GM12865 (cell line): ENCODE results near the gene C1orf116.

Experiments
- DNase-seq: peaks from one replicate; pipeline ENCODE4 v3.0.0; 2010; ENCODE audit warnings: low read depth
- H3K4me3 ChIP-seq: 2 replicates; pipeline ENCODE4 v1.5.1; 2011; ENCODE audit warnings: mild to moderate bottlenecking, low read depth, low read length, control low read depth
- TF ChIP-seq, protein P1 (sequence below): IDR thresholded peaks from 2 replicates; pipeline ENCODE4 v1.5.1; 2011; ENCODE audit warnings: low read length, control low read depth, low read depth, inconsistent platforms; ENCODE audit not compliant: insufficient read depth; ENCODE audit errors: missing control alignments

C1orf116 gene

DNA sequence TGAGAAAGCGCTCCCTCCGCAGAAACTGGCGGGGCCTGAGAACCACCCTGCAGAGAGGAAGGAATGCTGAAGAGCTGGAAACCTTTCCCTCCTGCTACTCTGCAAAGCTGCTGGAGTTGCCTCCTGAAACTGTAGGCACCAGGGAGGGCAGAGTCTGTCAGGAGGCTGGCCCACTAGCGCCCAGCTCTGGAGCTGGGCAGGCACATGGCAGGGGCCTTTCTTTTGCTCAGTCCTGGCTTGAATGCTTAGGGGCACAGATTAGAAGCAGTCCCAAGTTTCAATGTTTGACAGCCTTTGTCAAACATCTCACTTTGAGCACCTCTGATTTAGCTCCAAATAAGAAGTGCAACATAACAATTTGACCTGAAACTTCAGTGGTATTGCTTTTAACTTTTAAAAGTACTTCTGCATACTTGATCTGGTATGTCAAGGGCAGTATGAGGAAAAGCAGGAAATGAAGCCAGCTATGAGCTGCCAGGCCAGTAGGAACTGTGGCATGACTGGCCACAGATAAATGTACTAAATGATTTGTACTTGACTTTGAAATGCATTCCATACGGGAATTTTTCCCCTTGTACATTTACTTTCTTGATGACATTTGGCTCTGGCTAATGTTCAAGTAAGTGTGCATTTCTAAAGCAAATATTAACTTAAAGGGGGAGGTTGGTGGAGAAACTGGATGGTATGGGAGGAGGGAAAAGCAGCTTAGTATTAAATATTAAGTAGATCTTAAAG is 7.2 kb downstream of the C1orf116 start:
- H3K4me3 ChIP-seq = no peak overlapping the region
- DNase-seq = no peak
- TF ChIP-seq, protein P1, sequence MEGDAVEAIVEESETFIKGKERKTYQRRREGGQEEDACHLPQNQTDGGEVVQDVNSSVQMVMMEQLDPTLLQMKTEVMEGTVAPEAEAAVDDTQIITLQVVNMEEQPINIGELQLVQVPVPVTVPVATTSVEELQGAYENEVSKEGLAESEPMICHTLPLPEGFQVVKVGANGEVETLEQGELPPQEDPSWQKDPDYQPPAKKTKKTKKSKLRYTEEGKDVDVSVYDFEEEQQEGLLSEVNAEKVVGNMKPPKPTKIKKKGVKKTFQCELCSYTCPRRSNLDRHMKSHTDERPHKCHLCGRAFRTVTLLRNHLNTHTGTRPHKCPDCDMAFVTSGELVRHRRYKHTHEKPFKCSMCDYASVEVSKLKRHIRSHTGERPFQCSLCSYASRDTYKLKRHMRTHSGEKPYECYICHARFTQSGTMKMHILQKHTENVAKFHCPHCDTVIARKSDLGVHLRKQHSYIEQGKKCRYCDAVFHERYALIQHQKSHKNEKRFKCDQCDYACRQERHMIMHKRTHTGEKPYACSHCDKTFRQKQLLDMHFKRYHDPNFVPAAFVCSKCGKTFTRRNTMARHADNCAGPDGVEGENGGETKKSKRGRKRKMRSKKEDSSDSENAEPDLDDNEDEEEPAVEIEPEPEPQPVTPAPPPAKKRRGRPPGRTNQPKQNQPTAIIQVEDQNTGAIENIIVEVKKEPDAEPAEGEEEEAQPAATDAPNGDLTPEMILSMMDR = no peak

DNA sequence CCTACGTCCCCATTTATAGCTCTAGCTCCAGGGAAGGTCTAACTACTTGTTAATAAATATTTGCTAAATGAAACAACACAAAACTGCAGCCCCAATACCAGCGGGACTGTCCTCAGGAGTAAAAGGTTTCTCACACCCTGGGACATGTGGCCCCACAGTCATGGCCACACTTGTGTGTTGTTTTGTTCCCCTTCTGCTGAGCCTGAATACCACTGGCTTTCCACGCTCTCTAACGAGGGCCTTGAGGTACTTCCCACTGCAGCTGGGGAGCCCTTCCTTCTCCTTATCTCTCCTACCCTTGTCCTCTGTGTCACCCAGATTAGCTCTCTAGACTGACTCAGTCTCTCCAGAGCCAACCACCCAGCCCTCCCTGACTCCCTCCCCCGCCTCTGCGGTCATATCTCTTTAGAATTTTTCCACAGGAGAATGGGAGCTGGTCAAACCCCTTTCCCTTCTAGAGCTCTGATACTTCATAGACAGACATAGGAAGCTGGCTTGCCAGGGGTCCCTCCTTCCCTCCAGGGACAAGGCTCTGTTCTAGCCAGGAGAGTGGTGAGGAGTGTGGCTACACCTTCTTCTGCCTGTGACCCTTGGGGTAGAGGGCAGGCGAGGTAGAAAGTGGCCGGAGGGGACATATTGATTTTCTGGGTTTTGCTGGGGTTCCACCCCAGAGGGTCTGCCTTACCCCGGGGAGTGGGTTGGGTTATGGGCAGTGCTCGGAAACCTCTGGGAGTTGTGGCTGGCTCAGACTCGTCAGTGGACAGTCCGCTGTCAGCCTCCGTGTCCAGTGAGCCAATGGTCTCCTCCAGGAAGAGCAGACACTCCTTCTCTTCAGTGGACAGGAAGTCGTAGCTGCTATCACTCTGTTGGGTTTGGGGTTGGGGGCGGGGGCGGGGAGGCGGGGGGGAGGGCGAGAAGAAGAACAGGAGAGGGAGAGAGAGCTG is 8.1 kb downstream of the C1orf116 start:
- TF ChIP-seq, protein P1 = no peak
- DNase-seq = no peak
- no peak overlapping the region for H3K4me3 ChIP-seq

DNA sequence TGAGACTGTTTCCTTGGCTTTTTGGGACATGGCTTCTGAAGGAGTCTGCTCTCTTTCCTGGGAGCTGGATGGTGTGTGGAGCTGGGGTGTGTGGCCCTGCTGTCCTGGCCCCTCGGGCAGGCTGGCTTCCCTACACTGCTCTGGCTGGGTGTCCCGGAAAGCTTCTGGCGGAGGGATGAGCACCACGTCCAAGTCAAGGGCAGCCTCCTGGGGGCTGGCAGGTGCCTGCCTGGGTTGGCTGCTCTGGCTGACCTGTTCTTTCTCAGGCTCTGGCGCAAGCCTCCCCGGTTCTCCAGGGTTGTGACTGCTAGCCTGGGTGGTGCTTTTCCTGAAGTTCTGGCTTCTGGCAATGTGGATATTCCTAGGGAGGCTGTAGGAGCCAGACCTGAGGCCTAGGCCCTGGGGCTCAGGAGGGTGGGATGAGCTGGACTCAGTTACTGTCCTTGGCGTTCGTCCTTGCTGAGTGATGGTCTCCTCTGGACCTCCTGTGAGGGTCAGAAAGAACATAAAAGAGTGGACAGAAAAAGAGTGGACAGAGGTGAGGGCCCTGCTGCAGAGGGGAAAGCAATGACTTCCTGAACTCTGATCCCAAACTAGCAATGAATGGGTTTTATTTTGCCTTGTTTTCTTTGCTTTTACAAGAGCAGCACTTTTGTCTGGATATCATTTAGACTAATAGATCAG is 9.4 kb downstream of the C1orf116 start:
- no peak for DNase-seq
- no peak overlapping the region for H3K4me3 ChIP-seq
- TF ChIP-seq, protein P1 = no peak

DNA sequence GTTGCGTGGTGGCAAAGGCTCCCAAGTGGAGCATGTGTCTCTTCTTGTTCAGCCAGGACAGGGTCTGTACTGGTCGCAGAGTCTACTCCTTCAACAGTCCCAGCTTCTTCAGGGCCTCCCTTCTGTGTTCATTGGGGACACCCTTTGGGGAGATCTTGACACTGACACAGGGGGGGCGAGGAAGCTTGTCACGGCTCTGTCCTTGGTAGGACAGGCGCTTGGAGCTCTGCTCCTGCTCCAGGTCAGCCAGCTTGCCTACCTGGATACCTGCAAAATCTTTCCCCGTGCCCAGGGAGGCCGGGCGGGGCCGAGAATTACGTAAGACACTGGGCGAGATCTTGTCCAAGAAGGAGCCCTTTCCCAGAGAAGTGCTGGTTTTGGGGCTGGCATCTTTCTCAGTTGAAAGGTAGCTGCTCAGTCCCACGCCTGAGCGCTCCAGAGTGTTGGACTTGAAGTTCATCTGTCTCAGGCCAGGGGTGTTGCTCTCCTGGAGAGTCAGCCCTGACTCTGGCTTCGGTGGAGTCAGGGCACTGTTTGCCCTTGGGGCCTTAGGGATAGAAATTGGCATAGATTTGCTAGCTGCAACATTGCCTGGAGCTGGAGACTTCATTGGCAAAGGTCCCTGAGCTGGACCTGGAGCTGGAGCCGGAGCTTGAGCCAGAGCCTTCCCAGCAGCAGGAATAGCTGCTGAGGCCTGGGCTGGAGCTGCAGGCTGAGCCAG is 10.5 kb downstream of the C1orf116 start:
- TF ChIP-seq, protein P1 = no peak
- no peak for DNase-seq
- H3K4me3 ChIP-seq = no peak overlapping the region

DNA sequence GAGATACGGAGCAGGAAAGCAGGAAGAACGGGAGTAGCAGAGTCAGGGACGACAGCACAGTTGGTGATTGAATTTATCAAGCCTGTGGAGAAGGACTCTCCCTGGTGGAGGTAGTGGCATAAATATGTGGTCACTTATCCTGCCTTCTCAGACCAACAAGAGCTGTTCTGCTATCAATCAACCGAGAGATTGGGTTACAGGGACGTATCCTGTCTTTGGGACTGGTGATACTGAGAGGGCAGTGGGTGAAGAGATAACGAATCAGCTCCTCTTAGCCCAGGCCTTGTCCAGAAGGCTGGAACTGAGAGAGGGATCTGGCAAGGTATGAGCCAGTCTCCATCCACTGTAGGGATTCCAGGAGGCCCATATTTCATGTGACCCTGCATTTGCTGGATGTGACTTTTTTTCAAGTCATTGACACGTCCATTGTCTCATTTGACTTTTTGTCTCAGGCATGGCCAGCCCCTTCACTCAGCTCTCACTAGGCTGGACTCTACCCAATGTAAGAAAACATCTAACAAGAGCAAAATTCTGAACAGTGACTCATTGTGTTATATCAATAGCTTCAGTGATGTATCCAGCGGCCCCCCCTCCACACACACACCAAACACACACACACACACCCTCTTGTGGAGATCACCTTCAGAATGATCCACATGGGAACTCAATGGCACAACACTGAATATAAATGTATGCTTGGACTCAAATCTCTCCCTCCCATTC is 11.3 kb downstream of the C1orf116 start:
- no peak for DNase-seq
- TF ChIP-seq, protein P1 = no peak
- H3K4me3 ChIP-seq = no peak overlapping the region

DNA sequence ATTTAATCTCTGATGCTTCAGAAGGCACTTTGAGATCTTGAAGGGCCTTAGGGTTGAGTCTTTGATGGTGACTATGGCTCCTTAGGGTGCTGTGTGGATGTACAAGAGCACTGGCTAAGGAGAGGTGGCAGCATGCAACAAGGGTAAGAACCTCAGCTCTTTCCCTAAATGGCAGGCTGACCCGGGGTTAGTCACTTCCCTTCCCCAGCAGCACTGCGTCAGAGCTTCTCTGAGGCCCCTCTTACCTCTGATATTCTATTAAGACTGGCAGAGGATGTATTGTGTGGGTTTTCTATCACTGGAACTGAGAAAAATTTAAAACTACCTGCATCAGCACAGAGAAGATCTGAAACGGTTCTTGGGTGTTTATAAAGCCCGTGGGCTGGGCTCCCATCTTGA is 11.8 kb downstream of the C1orf116 start:
- no peak overlapping the region for H3K4me3 ChIP-seq
- TF ChIP-seq, protein P1 = no peak
- DNase-seq = no peak
